ENCODE measurements around the gene SCAMP1. TPM values are rescaled to one million over a fixed set of nuclear protein-coding genes. Genes with fewer than 3 reads are reported as not detected.
A peak's percentile ranks its signal among the peaks of the same experiment; 100 is the strongest.

SCAMP1 gene
- polyA plus RNA-seq, 3 donors, result 5.4 to 52.4 (median 47.8) TPM

DNA sequence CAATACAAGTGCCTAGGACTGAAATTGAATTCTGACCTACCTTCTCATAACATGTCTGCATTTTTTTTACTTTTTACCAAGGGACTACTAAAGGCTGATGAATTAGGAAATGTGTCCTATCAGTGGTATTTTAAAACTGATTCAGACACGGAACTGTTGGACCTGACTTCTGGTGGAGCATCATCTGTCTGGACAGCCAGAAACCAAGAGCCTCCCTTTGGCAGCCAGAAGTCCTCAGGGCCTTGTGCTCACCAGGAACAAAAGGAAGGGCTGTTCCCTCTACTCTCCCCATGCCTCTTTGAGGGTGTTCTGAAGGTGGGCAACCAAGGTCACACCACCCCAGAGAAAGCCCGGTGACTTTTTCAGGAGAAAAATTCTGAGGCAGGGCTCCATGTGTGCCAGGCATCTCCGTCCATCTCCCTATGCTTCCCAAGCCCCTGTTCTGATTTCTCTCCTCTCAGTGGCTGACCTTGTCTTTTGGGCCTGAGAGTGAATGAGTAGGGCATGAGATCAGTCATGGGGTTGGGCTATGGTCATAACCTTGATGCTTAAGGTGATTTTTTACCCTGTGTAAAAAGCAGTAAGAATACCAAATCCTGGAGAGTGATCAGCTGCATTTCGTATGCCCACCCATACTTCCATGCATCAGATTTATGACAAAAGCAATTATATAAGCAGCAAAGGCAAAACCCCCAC lies 143.7 kb downstream of the SCAMP1 start:
- Mint-ChIP-seq H3K4me3 (no peak overlapping the region), H3K27ac (peak overlapping the region in 1 of 7 donors; percentile 47), H3K4me1 (peaks cover 77% of the 10 kb centered on the region), H3K9me3 (no peaks in the 10 kb centered on the region), H3K27me3 (ENCODE audit: low read depth in 3 of 3) (peaks cover 0 to 2% (median 0%) of the 10 kb centered on the region in 3 donors), H3K36me3 (peaks cover 36 to 52% of the 10 kb centered on the region in 2 donors)
- no peaks in the 10 kb centered on the region for H3K9me3 ChIP-seq (replicated peaks in 1 of 2; ENCODE audit: control insufficient read depth in 1 of 2, insufficient read depth in 1 of 2, low read length in 2 of 2)
- no peak for DNase-seq
- no peak overlapping the region for H3K4me2 ChIP-seq (replicated peaks; ENCODE audit: extremely low read depth, low read length, poor library complexity, severe bottlenecking)
- H3K36me3 ChIP-seq (replicated peaks in 1 of 2; ENCODE audit: control insufficient read depth in 1 of 2, insufficient read depth in 2 of 2, low read length in 2 of 2), result peaks cover 0 to 10% of the 10 kb centered on the region in 2 donors
- no peak overlapping the region for H3K27ac ChIP-seq (ENCODE audit: low read depth in 1 of 2, low read length in 2 of 2)
- intact Hi-C loops (cut with micrococcal nuclease), result no loop called here
- H2AFZ ChIP-seq (ENCODE audit: insufficient read depth, low read depth, low read length, poor library complexity, severe bottlenecking), result no peak overlapping the region
- TF ChIP-seq CTCF (IDR thresholded peaks at IDR 0.05), result no peak
- H3K27me3 ChIP-seq (ENCODE audit: control insufficient read depth in 2 of 2, insufficient read depth in 2 of 2, low read length in 2 of 2), result no peaks in the 10 kb centered on the region
- peaks cover 42% of the 10 kb centered on the region for H3K79me2 ChIP-seq (ENCODE audit: insufficient read depth, low read length)
- H4K20me1 ChIP-seq (ENCODE audit: insufficient read depth, low read length), result peaks cover 22% of the 10 kb centered on the region
- no peak overlapping the region for H3K9ac ChIP-seq (ENCODE audit: insufficient read depth, low read length, poor library complexity, severe bottlenecking)
- peaks cover 50 to 53% of the 10 kb centered on the region in 2 donors for H3K4me1 ChIP-seq (ENCODE audit: control insufficient read depth in 1 of 2, insufficient read depth in 2 of 2, low read length in 2 of 2)
- WGBS (ENCODE audit: insufficient coverage), result 57% methylated on average over 1 of the region's 4 CpGs
- no peak overlapping the region for H3K4me3 ChIP-seq (replicated peaks in 1 of 3; ENCODE audit: low read depth in 2 of 3, low read length in 3 of 3)

DNA sequence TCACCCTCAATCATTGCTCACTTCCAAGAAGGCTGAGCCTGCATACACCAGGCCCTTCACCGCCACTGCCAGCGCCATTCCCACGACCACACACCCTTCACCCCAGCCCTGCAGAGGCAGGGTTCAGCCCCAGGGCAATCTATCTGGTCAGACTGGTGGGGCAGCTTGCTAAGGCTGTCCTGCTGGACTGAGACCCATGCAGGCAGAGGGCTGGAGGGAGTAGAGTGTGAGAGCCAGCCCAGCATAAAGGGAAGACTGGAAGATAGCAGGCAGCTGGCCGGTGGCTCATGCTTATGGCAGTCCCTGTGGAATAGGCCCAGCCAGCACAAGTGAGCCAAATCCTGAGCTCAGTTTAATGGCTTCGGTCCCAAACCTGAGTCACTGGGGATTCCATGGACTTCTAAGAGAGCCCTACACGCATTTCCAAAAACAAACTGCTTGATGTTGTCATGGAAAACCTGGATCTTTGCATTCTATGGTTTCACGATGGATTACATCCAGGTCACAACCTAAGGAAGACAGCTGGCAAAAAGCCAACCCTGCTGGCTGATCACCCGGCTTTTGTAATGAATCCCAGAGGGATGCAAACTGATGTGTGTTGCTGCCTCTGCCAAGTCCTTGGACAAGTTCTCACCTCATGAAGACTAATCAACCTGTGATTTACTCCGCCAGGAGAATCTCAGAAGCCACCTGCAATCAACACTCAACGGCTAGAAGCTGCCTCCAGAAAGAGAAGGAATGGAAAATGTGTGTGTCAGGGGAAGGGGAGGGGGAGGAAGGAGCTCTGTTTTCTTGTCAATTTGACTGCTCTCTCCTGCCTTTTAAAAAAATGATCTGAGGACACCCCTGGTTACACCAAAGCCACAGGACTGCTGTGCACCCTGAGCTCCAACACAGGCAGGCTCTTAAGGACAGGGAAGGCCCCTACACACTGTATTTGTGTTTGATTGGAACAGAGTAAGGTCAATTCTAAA lies 144.6 kb downstream of the SCAMP1 start:
- WGBS (ENCODE audit: insufficient coverage), result 90% methylated on average over 7 of the region's 10 CpGs
- Mint-ChIP-seq H3K27ac (peak overlapping the region in 2 of 7 donors; percentile 25 to 47), H3K27me3 (ENCODE audit: low read depth in 3 of 3) (peaks cover 0 to 3% (median 0%) of the 10 kb centered on the region in 3 donors), H3K4me3 (peak overlapping the region in 1 of 2 donors; percentile 20), H3K4me1 (peaks cover 80% of the 10 kb centered on the region), H3K9me3 (no peaks in the 10 kb centered on the region), H3K36me3 (peaks cover 32 to 46% of the 10 kb centered on the region in 2 donors)
- intact Hi-C loops (cut with micrococcal nuclease), result no loop called here
- no peak overlapping the region for H3K27ac ChIP-seq (ENCODE audit: low read depth in 1 of 2, low read length in 2 of 2)
- H3K4me2 ChIP-seq (replicated peaks; ENCODE audit: extremely low read depth, low read length, poor library complexity, severe bottlenecking), result no peak overlapping the region
- peaks cover 57 to 60% of the 10 kb centered on the region in 2 donors for H3K4me1 ChIP-seq (ENCODE audit: control insufficient read depth in 1 of 2, insufficient read depth in 2 of 2, low read length in 2 of 2)
- H3K9ac ChIP-seq (ENCODE audit: insufficient read depth, low read length, poor library complexity, severe bottlenecking), result no peak overlapping the region
- no peaks in the 10 kb centered on the region for H3K27me3 ChIP-seq (ENCODE audit: control insufficient read depth in 2 of 2, insufficient read depth in 2 of 2, low read length in 2 of 2)
- no peak for TF ChIP-seq CTCF (IDR thresholded peaks at IDR 0.05)
- H3K4me3 ChIP-seq (replicated peaks in 1 of 3; ENCODE audit: low read depth in 2 of 3, low read length in 3 of 3), result no peak overlapping the region
- H3K36me3 ChIP-seq (replicated peaks in 1 of 2; ENCODE audit: control insufficient read depth in 1 of 2, insufficient read depth in 2 of 2, low read length in 2 of 2), result peaks cover 0 to 10% of the 10 kb centered on the region in 2 donors
- no peak overlapping the region for H2AFZ ChIP-seq (ENCODE audit: insufficient read depth, low read depth, low read length, poor library complexity, severe bottlenecking)
- H3K9me3 ChIP-seq (replicated peaks in 1 of 2; ENCODE audit: control insufficient read depth in 1 of 2, insufficient read depth in 1 of 2, low read length in 2 of 2), result no peaks in the 10 kb centered on the region
- peaks cover 21% of the 10 kb centered on the region for H4K20me1 ChIP-seq (ENCODE audit: insufficient read depth, low read length)
- DNase-seq, result no peak
- H3K79me2 ChIP-seq (ENCODE audit: insufficient read depth, low read length), result peaks cover 41% of the 10 kb centered on the region

Data from CD14-positive monocyte (primary cell).